K562 (cell line): ENCODE data around the gene BPIFB6. TPM values are rescaled to one million over a fixed set of nuclear protein-coding genes. Genes with fewer than 3 reads are reported as not detected.
A peak's percentile ranks its signal among the peaks of the same experiment; 100 is the strongest.

Experiments used
- ATAC-seq: fragments of 200-7000 bp; cut with Tn5 transposase; 3 replicates; pipeline ENCODE4 v1.9.1; 2020; ENCODE audit warnings: moderate library complexity
- BruUV-seq: library from RNA; stranded (reverse); fragments of 400-500 nt; replicated peaks from 2 replicates; lab custom pipeline; 2021; lab: Mats Ljungman, UMichigan
- CTCF ChIA-PET: fragments of 300-600 bp; formaldehyde crosslinking; extraction: SDS; loops from one replicate; lab custom pipeline; 2021; ENCODE audit warnings: low intra/inter-chr PET ratio; lab: Yijun Ruan, JAX
- POLR2A ChIA-PET: fragments of 300-600, 350-650 bp; sonication (Branson Sonifier 250); formaldehyde crosslinking; extraction: SDS; loops from one replicate; lab custom pipeline; 2021; ENCODE audit warnings: antibody characterized with exemption, inconsistent platforms; lab: Yijun Ruan, JAX
- DNase-seq, 4 experiments: peaks; one replicate each; pipeline versions ENCODE4 v3.0.0 to v3.0.0-alpha.2; 2011 to 2018; ENCODE audit warnings: low spot score in 3 of 4, mixed read lengths in 3 of 4; ENCODE audit errors: extremely low read depth in 1 of 4
- FAIRE-seq: peaks from 2 replicates; lab custom pipeline; 2011; peaks lifted over from hg19 to GRCh38; lab: Jason Lieb, UNC
- H2AFZ ChIP-seq: 2 replicates; pipeline ENCODE4 v1.6.0; 2011; ENCODE audit warnings: low read depth, low read length, control low read depth, inconsistent platforms
- H3K27ac ChIP-seq: fragments of 200-600 bp; 3 replicates; pipeline ENCODE4 v1.8.0; 2011; ENCODE audit warnings: low read depth, mild to moderate bottlenecking, control low read depth, inconsistent platforms, low read length, moderate library complexity, mixed read lengths; ENCODE audit errors: extremely low read depth
- H3K27me3 ChIP-seq, 2 experiments: fragments of 300-600 bp in 1 of 2; 2 replicates in 1 of 2; 3 replicates in 1 of 2; pipeline versions ENCODE4 v1.6.0 to v1.8.0; 2011; ENCODE audit warnings: inconsistent platforms in 2 of 2, low read length in 2 of 2, mild to moderate bottlenecking in 1 of 2, mixed read lengths in 1 of 2, moderate library complexity in 1 of 2; ENCODE audit not compliant: control insufficient read depth in 2 of 2, insufficient read depth in 2 of 2
- H3K36me3 ChIP-seq: fragments of 300-600 bp; 3 replicates; pipeline ENCODE4 v1.8.0; 2011; ENCODE audit warnings: mild to moderate bottlenecking, low read length, inconsistent platforms; ENCODE audit not compliant: control insufficient read depth, insufficient read depth
- H3K4me1 ChIP-seq, 2 experiments: fragments of 200-600 bp in 1 of 2; replicated peaks in 1 of 2; 2 replicates in 1 of 2; 3 replicates in 1 of 2; pipeline versions ENCODE4 v1.5.1 to v1.8.0; 2011; ENCODE audit warnings: inconsistent platforms in 2 of 2, low read length in 2 of 2, mild to moderate bottlenecking in 1 of 2, mixed read lengths in 1 of 2, moderate library complexity in 1 of 2; ENCODE audit not compliant: control insufficient read depth in 2 of 2, insufficient read depth in 2 of 2
- H3K4me2 ChIP-seq: 2 replicates; pipeline ENCODE4 v1.6.1; 2011; ENCODE audit warnings: low read length, control low read depth, inconsistent platforms, mixed read lengths; ENCODE audit not compliant: insufficient read depth
- H3K4me3 ChIP-seq: fragments of 200-600 bp; sonication (generic), shearing (Covaris generic); 2 replicates; pipeline ENCODE4 v1.5.1; 2016; ENCODE audit warnings: control low read depth, inconsistent platforms
- H3K79me2 ChIP-seq: fragments of 200-600 bp; 3 replicates; pipeline ENCODE4 v1.8.0; 2011; ENCODE audit warnings: low read length, inconsistent platforms; ENCODE audit not compliant: control insufficient read depth, insufficient read depth
- H3K9ac ChIP-seq, 2 experiments: 2 replicates each; pipeline versions ENCODE4 v1.6.0 to v1.6.1; 2011; ENCODE audit warnings: low read depth in 2 of 2, low read length in 2 of 2, control low read depth in 1 of 2, inconsistent platforms in 1 of 2, mild to moderate bottlenecking in 1 of 2, mixed read lengths in 1 of 2; ENCODE audit not compliant: insufficient read depth in 1 of 2
- H3K9me1 ChIP-seq: one replicate; pipeline ENCODE4 v1.6.0; 2011; ENCODE audit warnings: inconsistent platforms, mild to moderate bottlenecking, low read length, moderate library complexity; ENCODE audit not compliant: control insufficient read depth, insufficient read depth
- H3K9me3 ChIP-seq: replicated peaks from 2 replicates; pipeline ENCODE4 v1.5.1; 2011; ENCODE audit warnings: low read depth, low read length, inconsistent platforms; ENCODE audit not compliant: control insufficient read depth, insufficient read depth
- H4K20me1 ChIP-seq: replicated peaks from 2 replicates; pipeline ENCODE4 v1.6.1; 2011; ENCODE audit warnings: low read length, inconsistent platforms, mixed read lengths; ENCODE audit not compliant: control insufficient read depth, insufficient read depth
- GABPB2 ChIP-seq: fragments of 250-450 bp; sonication (Bioruptor Pico); conservative IDR thresholded peaks from 2 replicates; pipeline ENCODE4 v1.5.1; 2021; ENCODE audit warnings: mild to moderate bottlenecking
- PURB ChIP-seq: sonication (generic); formaldehyde crosslinking; IDR thresholded peaks from 2 replicates; pipeline ENCODE4 v1.9.0; 2021; ENCODE audit warnings: low read depth, mild to moderate bottlenecking, missing genetic modification reagents
- ZKSCAN8 ChIP-seq: fragments of 200-800 bp; sonication (Bioruptor generic); IDR thresholded peaks from 2 replicates; pipeline ENCODE4 v1.6.1; 2016; ENCODE audit warnings: missing genetic modification characterization, missing compliant biosample characterization
- WGBS: fragments of 100-300 bp; shearing (Covaris generic); methylation state at CpG from one replicate; pipeline ENCODE4 v1.1.6; 2016; ENCODE audit warnings: low coverage, mixed read lengths; ENCODE audit not compliant: insufficient coverage; ENCODE audit errors: missing lambda C conversion rate; 5-methylcytosine and 5-hydroxymethylcytosine counted together
- in situ Hi-C: fragments of 300-500 bp; cut with MboI; formaldehyde crosslinking; loops from 4 replicates; pipeline ENCODE4 v1.15.0; 2018; ENCODE audit warnings: inconsistent platforms, mixed read lengths
- intact Hi-C: fragments of 100-400 bp; cut with micrococcal nuclease; formaldehyde crosslinking; loops from 2 replicates; pipeline ENCODE4 v1.14.2; 2022
- polyA plus RNA-seq, 8 experiments: library from polyadenylated mRNA; depleted of rRNA in 4 of 8; stranded (reverse) in 5 of 8; unstranded in 3 of 8; fragments of >200 nt; fragmentation: Nextera tagmentation in 2 of 8; fragmentation: Illumina TruSeq in 1 of 8; extraction: Ambion mirVana in 2 of 8; extraction: Trizol in 1 of 8; gene quantifications; 2 replicates each; pipeline versions ENCODE4 v1.2.1 to v1.2.3, GENCODE V29; 2011 to 2014; ENCODE audit warnings: inconsistent platforms in 1 of 8, missing spikeins in 1 of 8
- total RNA-seq, 7 experiments: library from RNA; depleted of rRNA in 6 of 7; stranded (reverse); fragments of >200 nt in 6 of 7; fragmentation: Illumina TruSeq in 2 of 7; extraction: Trizol in 2 of 7; gene quantifications; 2 replicates each; pipeline versions ENCODE4 v1.2.1 to v1.2.3, GENCODE V29; 2011 to 2021; ENCODE audit warnings: low replicate concordance in 1 of 7

BPIFB6 gene
- total and polyA plus RNA-seq, 9 of the 15 experiments (the other 6 are each of a cell fraction or from before 2014, with no cell fraction given) = not detected

DNA sequence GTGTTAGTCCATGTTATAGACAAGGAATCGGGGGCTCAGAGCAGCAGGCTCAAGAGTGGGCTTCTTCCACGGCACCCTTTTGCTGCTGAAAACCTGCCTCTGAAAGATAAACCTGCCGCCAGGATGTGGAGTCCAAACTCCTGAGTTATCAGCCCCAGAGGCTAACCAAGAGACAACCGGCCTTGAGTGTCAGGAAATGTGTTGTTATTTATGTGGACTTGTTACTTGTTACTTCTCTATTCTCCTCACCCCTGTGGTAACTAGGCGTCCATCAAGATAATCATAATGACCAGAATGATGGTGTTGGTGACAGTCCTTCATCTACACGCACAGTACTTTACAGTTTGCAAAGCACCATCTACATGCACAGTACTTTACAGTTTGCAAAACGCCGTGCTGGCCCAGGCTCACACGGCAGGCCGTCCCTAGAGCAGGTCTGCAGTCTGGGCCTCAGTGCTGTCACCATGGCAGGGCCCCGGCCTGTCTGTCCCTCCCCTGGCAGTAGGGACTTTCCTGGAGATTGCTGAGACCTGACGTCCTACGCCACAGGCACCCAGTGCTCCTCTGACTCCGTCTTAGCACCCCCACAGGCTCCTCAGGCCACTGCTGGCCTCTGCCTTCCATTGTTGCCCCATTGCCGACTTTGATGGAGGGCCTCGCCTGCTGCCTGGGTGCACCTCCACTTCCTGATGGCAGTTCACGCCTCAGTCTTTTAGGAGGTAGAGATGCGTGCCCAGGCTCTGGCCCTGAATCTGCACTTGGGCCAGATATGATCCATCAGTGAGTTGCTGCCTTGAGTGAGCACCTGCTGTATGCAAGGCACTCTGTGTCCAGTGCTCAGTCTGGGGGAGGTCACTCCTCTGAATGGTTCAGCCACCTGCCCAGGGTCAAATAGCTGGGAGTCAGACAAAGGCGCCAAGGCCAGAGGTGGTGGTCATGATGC lies 38.9 kb downstream of the BPIFB6 start:
- Histone ChIP-seq H3K4me2 (no peak overlapping the region), H3K27me3 (peaks cover 20 to 39% of the 10 kb centered on the region in 2 experiments; a peak in 4 of 5 replicates), H3K4me1 (no peaks in the 10 kb centered on the region), H3K79me2 (no peaks in the 10 kb centered on the region), H3K9me1 (no peaks in the 10 kb centered on the region), H3K36me3 (no peaks in the 10 kb centered on the region), H3K9me3 (no peaks in the 10 kb centered on the region), H4K20me1 (no peaks in the 10 kb centered on the region), H3K4me3 (no peak overlapping the region)
- in situ Hi-C loops (no loop called here), intact Hi-C loops (no loop called here)
- ChIA-PET CTCF (no interaction called here), POLR2A (no interaction called here)
- ATAC-seq = no peak
- DNase-seq = no peak
- 1% methylated on average over 18 of the region's 19 CpGs for WGBS
- FAIRE-seq = peak; percentile 6
- BruUV-seq = no TSS peak
- TF ChIP-seq GABPB2 (CRISPR knock-in tag) = no peak
- peak; percentile 73; the same call in 1 of the 2 replicates for TF ChIP-seq ZKSCAN8 (CRISPR knock-in tag)
- TF ChIP-seq, all 486 proteins: peak for 1
- no peak overlapping the region for H3K27ac ChIP-seq
- H3K9ac ChIP-seq = no peak overlapping the region
- no peak overlapping the region for H2AFZ ChIP-seq

GRCh38 chr20:33071198-33071597 lies 39.8 kb downstream of the BPIFB6 start:
- Histone ChIP-seq H2AFZ (no peak overlapping the region), H4K20me1 (no peaks in the 10 kb centered on the region), H3K9ac (no peak overlapping the region), H3K36me3 (no peaks in the 10 kb centered on the region), H3K79me2 (no peaks in the 10 kb centered on the region), H3K27ac (no peak overlapping the region), H3K27me3 (peaks cover 20 to 39% of the 10 kb centered on the region in 2 experiments; a peak in 4 of 5 replicates), H3K9me1 (no peaks in the 10 kb centered on the region), H3K4me2 (no peak overlapping the region), H3K4me1 (no peaks in the 10 kb centered on the region), H3K9me3 (no peaks in the 10 kb centered on the region), H3K4me3 (no peak overlapping the region)
- no peak for FAIRE-seq
- CTCF ChIA-PET = no interaction called here
- intact Hi-C loops (no loop called here), in situ Hi-C loops (no loop called here)
- 4% methylated on average over 4 of the region's 5 CpGs for WGBS
- no peak for ATAC-seq
- BruUV-seq = no TSS peak
- TF ChIP-seq PURB = no peak
- POLR2A ChIA-PET = interaction anchor here (0.6 kb wide), 1 partner anchor 39 kb away, joined by 3 read pairs; no protein-coding TSS in a partner anchor
- DNase-seq = no peak
